DND-41 (cell line): ENCODE data around the gene NXPE1.
"Not testable (repeated sequence)": the region's sequence is repeated elsewhere in the genome, so short reads cannot be mapped to it uniquely, and the experiment has no call there.

Experiments used
- EZH2 ChIP-seq: IDR thresholded peaks from 3 replicates; pipeline ENCODE4 v1.6.1; 2012; ENCODE audit warnings: borderline replicate concordance, low read depth, mild to moderate bottlenecking, moderate library complexity, low read length, inconsistent platforms; ENCODE audit not compliant: severe bottlenecking
- TF ChIP-seq, protein P1 (sequence below): IDR thresholded peaks from 2 replicates; pipeline ENCODE4 v1.5.1; 2012; ENCODE audit warnings: borderline replicate concordance, low read length, moderate library complexity, mild to moderate bottlenecking; ENCODE audit not compliant: poor library complexity, severe bottlenecking; ENCODE audit errors: extremely low read depth

DNA sequence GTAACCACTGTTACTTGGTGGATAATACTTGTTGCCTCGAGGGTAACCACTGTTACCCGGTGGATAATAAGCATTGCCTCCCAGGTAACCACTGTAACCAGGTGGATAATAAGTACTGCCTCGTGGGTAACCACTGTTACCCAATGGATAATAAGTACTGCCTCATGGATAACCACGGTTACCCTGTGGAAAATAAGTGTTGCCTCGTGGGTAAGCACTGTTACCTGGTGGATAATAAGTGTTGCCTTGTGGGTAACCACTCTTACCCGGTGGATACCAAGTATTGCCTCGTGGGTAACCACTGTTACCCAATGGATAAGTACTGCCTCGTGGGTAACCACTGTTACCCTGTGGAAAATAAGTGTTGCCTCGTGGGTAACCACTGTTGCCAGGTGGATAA, 48.9 kb upstream of the NXPE1 start:
- TF ChIP-seq, protein P1, sequence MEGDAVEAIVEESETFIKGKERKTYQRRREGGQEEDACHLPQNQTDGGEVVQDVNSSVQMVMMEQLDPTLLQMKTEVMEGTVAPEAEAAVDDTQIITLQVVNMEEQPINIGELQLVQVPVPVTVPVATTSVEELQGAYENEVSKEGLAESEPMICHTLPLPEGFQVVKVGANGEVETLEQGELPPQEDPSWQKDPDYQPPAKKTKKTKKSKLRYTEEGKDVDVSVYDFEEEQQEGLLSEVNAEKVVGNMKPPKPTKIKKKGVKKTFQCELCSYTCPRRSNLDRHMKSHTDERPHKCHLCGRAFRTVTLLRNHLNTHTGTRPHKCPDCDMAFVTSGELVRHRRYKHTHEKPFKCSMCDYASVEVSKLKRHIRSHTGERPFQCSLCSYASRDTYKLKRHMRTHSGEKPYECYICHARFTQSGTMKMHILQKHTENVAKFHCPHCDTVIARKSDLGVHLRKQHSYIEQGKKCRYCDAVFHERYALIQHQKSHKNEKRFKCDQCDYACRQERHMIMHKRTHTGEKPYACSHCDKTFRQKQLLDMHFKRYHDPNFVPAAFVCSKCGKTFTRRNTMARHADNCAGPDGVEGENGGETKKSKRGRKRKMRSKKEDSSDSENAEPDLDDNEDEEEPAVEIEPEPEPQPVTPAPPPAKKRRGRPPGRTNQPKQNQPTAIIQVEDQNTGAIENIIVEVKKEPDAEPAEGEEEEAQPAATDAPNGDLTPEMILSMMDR = not testable (repeated sequence)
- TF ChIP-seq EZH2 = not testable (repeated sequence)
